K562 (cell line): ENCODE data around the gene DIP2A. TPM values are rescaled to one million over a fixed set of nuclear protein-coding genes. Genes with fewer than 3 reads are reported as not detected.

Experiments
- CAMTA2 ChIP-seq: fragments of 250-450 bp; sonication (Bioruptor Pico); conservative IDR thresholded peaks from 2 replicates; pipeline ENCODE4 v1.5.1; 2022
- CBX1 ChIP-seq: sonication (generic); IDR thresholded peaks from 2 replicates; pipeline ENCODE4 v1.6.1; 2016; ENCODE audit warnings: antibody characterized with exemption, low read depth, mild to moderate bottlenecking
- ELF2 ChIP-seq: fragments of 250-450 bp; sonication (Bioruptor Pico); IDR thresholded peaks from 2 replicates; pipeline ENCODE4 v1.5.0; 2021; ENCODE audit warnings: mild to moderate bottlenecking
- HDAC8 ChIP-seq: fragments of 450-650 bp; IDR thresholded peaks from 2 replicates; pipeline ENCODE4 v1.6.1; 2016; ENCODE audit warnings: mild to moderate bottlenecking, missing genetic modification characterization, moderate library complexity, missing compliant biosample characterization
- KDM5B ChIP-seq: fragments of 200-600 bp; sonication (generic); IDR thresholded peaks from 2 replicates; pipeline ENCODE4 v1.6.1; 2012; ENCODE audit warnings: low read depth, mild to moderate bottlenecking, moderate library complexity, low read length, control low read depth, inconsistent platforms; ENCODE audit not compliant: insufficient replicate concordance
- POLR2B ChIP-seq: fragments of 450-650 bp; IDR thresholded peaks from 2 replicates; pipeline ENCODE4 v1.6.1; 2018; ENCODE audit warnings: low read depth; ENCODE audit not compliant: partially characterized antibody
- RAD21 ChIP-seq, 2 experiments: fragments of 250-450 bp in 1 of 2; fragments of 450-650 bp in 1 of 2; sonication (Bioruptor Pico) in 1 of 2; formaldehyde crosslinking in 1 of 2; IDR thresholded peaks in 1 of 2; conservative IDR thresholded peaks in 1 of 2; 2 replicates each; pipeline versions ENCODE4 v1.4.0 to v1.8.0; 2020 to 2022; ENCODE audit warnings: mild to moderate bottlenecking in 2 of 2, moderate library complexity in 1 of 2
- RFX7 ChIP-seq: fragments of 250-450 bp; sonication (Bioruptor Pico); IDR thresholded peaks from 2 replicates; pipeline ENCODE4 v1.5.1; 2021; ENCODE audit warnings: mild to moderate bottlenecking
- ZNF583 ChIP-seq: fragments of 250-450 bp; sonication (Bioruptor Pico); IDR thresholded peaks from 2 replicates; pipeline ENCODE4 v1.4.0; 2020
- ZNF639 ChIP-seq, 2 experiments: fragments of 200-800 bp in 1 of 2; sonication (Bioruptor generic) in 1 of 2; sonication (generic) in 1 of 2; formaldehyde crosslinking in 1 of 2; IDR thresholded peaks in 1 of 2; conservative IDR thresholded peaks in 1 of 2; 2 replicates each; pipeline versions ENCODE4 v1.5.0 to v1.6.1; 2016 to 2020; ENCODE audit warnings: missing compliant biosample characterization in 1 of 2, missing genetic modification characterization in 1 of 2, missing genetic modification reagents in 1 of 2
- polyA plus RNA-seq, 8 experiments: library from polyadenylated mRNA; depleted of rRNA in 4 of 8; stranded (reverse) in 5 of 8; unstranded in 3 of 8; fragments of >200 nt; fragmentation: Nextera tagmentation in 2 of 8; fragmentation: Illumina TruSeq in 1 of 8; extraction: Ambion mirVana in 2 of 8; extraction: Trizol in 1 of 8; gene quantifications; 2 replicates each; pipeline versions ENCODE4 v1.2.1 to v1.2.3, GENCODE V29; 2011 to 2014; ENCODE audit warnings: inconsistent platforms in 1 of 8, missing spikeins in 1 of 8
- total RNA-seq, 7 experiments: library from RNA; depleted of rRNA in 6 of 7; stranded (reverse); fragments of >200 nt in 6 of 7; fragmentation: Illumina TruSeq in 2 of 7; extraction: Trizol in 2 of 7; gene quantifications; 2 replicates each; pipeline versions ENCODE4 v1.2.1 to v1.2.3, GENCODE V29; 2011 to 2021; ENCODE audit warnings: low replicate concordance in 1 of 7
- TF ChIP-seq, protein P1 (sequence below): sonication (generic); formaldehyde crosslinking; IDR thresholded peaks from 2 replicates; pipeline ENCODE4 v1.8.0; 2023; ENCODE audit warnings: missing genetic modification reagents, mild to moderate bottlenecking, borderline replicate concordance
- TF ChIP-seq, protein P2 (sequence below): sonication (generic); formaldehyde crosslinking; IDR thresholded peaks from 2 replicates; pipeline ENCODE4 v1.8.0; 2023; ENCODE audit warnings: mild to moderate bottlenecking, missing genetic modification reagents

Gene DIP2A
- total and polyA plus RNA-seq, 9 of the 15 experiments (the other 6 are each of a cell fraction or from before 2014, with no cell fraction given), result 4.3 to 34.5 (median 20.3) TPM

- TF ChIP-seq RFX7 (CRISPR knock-in tag), result peak; percentile 74; the same call in 1 of the 2 replicates
- peak; percentile 86 for TF ChIP-seq POLR2B
- TF ChIP-seq ELF2 (CRISPR knock-in tag), result 0 out of 2 replicates have a peak, but pooled peaks have one; percentile 59
- peak; percentile 94 for TF ChIP-seq ZNF583 (CRISPR knock-in tag)
- TF ChIP-seq CAMTA2, result peak; percentile 73; the same call in 1 of the 2 replicates
- TF ChIP-seq, protein P1, sequence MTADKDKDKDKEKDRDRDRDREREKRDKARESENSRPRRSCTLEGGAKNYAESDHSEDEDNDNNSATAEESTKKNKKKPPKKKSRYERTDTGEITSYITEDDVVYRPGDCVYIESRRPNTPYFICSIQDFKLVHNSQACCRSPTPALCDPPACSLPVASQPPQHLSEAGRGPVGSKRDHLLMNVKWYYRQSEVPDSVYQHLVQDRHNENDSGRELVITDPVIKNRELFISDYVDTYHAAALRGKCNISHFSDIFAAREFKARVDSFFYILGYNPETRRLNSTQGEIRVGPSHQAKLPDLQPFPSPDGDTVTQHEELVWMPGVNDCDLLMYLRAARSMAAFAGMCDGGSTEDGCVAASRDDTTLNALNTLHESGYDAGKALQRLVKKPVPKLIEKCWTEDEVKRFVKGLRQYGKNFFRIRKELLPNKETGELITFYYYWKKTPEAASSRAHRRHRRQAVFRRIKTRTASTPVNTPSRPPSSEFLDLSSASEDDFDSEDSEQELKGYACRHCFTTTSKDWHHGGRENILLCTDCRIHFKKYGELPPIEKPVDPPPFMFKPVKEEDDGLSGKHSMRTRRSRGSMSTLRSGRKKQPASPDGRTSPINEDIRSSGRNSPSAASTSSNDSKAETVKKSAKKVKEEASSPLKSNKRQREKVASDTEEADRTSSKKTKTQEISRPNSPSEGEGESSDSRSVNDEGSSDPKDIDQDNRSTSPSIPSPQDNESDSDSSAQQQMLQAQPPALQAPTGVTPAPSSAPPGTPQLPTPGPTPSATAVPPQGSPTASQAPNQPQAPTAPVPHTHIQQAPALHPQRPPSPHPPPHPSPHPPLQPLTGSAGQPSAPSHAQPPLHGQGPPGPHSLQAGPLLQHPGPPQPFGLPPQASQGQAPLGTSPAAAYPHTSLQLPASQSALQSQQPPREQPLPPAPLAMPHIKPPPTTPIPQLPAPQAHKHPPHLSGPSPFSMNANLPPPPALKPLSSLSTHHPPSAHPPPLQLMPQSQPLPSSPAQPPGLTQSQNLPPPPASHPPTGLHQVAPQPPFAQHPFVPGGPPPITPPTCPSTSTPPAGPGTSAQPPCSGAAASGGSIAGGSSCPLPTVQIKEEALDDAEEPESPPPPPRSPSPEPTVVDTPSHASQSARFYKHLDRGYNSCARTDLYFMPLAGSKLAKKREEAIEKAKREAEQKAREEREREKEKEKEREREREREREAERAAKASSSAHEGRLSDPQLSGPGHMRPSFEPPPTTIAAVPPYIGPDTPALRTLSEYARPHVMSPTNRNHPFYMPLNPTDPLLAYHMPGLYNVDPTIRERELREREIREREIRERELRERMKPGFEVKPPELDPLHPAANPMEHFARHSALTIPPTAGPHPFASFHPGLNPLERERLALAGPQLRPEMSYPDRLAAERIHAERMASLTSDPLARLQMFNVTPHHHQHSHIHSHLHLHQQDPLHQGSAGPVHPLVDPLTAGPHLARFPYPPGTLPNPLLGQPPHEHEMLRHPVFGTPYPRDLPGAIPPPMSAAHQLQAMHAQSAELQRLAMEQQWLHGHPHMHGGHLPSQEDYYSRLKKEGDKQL, result 0 out of 2 replicates have a peak, but pooled peaks have one; percentile 26
- TF ChIP-seq ZNF639 (CRISPR knock-in tag; conservative IDR thresholded peaks at IDR 0.05 in 1 of 2, IDR thresholded peaks at IDR 0.05 in 1 of 2), result peak in 1 of 2 experiments; percentile 93; a peak in 2 of 4 replicates
- TF ChIP-seq, protein P2, sequence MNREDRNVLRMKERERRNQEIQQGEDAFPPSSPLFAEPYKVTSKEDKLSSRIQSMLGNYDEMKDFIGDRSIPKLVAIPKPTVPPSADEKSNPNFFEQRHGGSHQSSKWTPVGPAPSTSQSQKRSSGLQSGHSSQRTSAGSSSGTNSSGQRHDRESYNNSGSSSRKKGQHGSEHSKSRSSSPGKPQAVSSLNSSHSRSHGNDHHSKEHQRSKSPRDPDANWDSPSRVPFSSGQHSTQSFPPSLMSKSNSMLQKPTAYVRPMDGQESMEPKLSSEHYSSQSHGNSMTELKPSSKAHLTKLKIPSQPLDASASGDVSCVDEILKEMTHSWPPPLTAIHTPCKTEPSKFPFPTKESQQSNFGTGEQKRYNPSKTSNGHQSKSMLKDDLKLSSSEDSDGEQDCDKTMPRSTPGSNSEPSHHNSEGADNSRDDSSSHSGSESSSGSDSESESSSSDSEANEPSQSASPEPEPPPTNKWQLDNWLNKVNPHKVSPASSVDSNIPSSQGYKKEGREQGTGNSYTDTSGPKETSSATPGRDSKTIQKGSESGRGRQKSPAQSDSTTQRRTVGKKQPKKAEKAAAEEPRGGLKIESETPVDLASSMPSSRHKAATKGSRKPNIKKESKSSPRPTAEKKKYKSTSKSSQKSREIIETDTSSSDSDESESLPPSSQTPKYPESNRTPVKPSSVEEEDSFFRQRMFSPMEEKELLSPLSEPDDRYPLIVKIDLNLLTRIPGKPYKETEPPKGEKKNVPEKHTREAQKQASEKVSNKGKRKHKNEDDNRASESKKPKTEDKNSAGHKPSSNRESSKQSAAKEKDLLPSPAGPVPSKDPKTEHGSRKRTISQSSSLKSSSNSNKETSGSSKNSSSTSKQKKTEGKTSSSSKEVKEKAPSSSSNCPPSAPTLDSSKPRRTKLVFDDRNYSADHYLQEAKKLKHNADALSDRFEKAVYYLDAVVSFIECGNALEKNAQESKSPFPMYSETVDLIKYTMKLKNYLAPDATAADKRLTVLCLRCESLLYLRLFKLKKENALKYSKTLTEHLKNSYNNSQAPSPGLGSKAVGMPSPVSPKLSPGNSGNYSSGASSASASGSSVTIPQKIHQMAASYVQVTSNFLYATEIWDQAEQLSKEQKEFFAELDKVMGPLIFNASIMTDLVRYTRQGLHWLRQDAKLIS (CRISPR knock-in tag), result peak; percentile 94
- peak; percentile 57; the same call in 1 of the 2 replicates for TF ChIP-seq CBX1
- 0 out of 2 replicates have a peak, but pooled peaks have one; percentile 42 for TF ChIP-seq HDAC8 (tag)
- TF ChIP-seq RAD21 (CRISPR knock-in tag; conservative IDR thresholded peaks at IDR 0.05 in 1 of 2, IDR thresholded peaks at IDR 0.05 in 1 of 2), result peak in 1 of 2 experiments; percentile 20; a peak in 3 of 4 replicates
- TF ChIP-seq KDM5B, result peak; percentile 93
Observed at GRCh38 chr21:46458315-46459023, at the start of gene DIP2A (continued).
